Body of pancreas (tissue), 4 donors: ENCODE measurements around the gene FNTB. TPM values are rescaled to one million over a fixed set of nuclear protein-coding genes. Genes with fewer than 3 reads are reported as not detected.

Experiments used
- ATAC-seq: fragments of 150-250 bp; one replicate; pipeline ENCODE4 v1.9.1; 2016
- DNase-seq, 4 donors: peaks; one replicate each; pipeline ENCODE4 v3.0.0-alpha.2; 2019
- H3K27ac ChIP-seq, 4 donors: fragments of 200-600 bp; sonication (generic); 1 replicate in 3 of 4; 2 replicates in 1 of 4; pipeline versions ENCODE4 v1.5.1 to v1.6.1; 2016 to 2019; ENCODE audit warnings: mild to moderate bottlenecking in 1 of 4, mixed read lengths in 1 of 4, moderate library complexity in 1 of 4
- H3K27me3 ChIP-seq, 2 donors: fragments of 200-600 bp; sonication (generic); one replicate each; pipeline ENCODE4 v1.6.0; 2016; ENCODE audit warnings: mild to moderate bottlenecking in 1 of 2
- H3K36me3 ChIP-seq, 2 donors: fragments of 200-600 bp; sonication (generic); replicated peaks in 1 of 2; 2 replicates each; pipeline ENCODE4 v1.5.1; 2016; ENCODE audit warnings: low read depth in 2 of 2; ENCODE audit not compliant: insufficient read depth in 1 of 2
- H3K4me1 ChIP-seq: fragments of 200-600 bp; sonication (generic); one replicate; pipeline ENCODE4 v1.6.0; 2016
- H3K4me3 ChIP-seq, 2 donors: fragments of 200-600 bp; sonication (generic); 1 replicate in 1 of 2; 2 replicates in 1 of 2; pipeline ENCODE4 v1.5.1; 2016 to 2019
- H3K9me3 ChIP-seq, 3 donors: fragments of 200-600 bp; sonication (generic); 1 replicate in 2 of 3; 2 replicates in 1 of 3; pipeline ENCODE4 v1.5.1; 2016
- CTCF ChIP-seq, 7 experiments: fragments of 450-650 bp in 4 of 7; fragments of 200-600 bp in 3 of 7; sonication (generic) in 3 of 7; IDR thresholded peaks; one replicate each; pipeline ENCODE4 v1.5.1; 2016 to 2019; ENCODE audit warnings: antibody characterized with exemption in 7 of 7
- POLR2A ChIP-seq, 3 donors: fragments of 450-650 bp; IDR thresholded peaks; one replicate each; pipeline ENCODE4 v1.6.1; 2016; ENCODE audit warnings: antibody characterized with exemption in 3 of 3, mild to moderate bottlenecking in 2 of 3
- WGBS, 2 donors: methylation state at CpG; one replicate each; pipeline ENCODE4 v1.1.5; 2017; 5-methylcytosine and 5-hydroxymethylcytosine counted together
- intact Hi-C: fragments of 100-400 bp; cut with DNase I; formaldehyde crosslinking; loops from one replicate; pipeline ENCODE4 v1.15.1; 2023
- total RNA-seq, 2 donors: library from RNA; depleted of rRNA; stranded (reverse); fragments of >200 nt; gene quantifications; one replicate each; pipeline ENCODE4 v1.1.0, GENCODE V29; 2016

The FNTB gene
- total RNA-seq, 2 donors from 2014 or later: 6.7 to 8.6 TPM

GRCh38 chr14:64948612-64949210 lies 38.0 kb upstream of the FNTB start:
- no peaks in the 10 kb centered on the region for H3K27me3 ChIP-seq
- peaks cover 0 to 2% of the 10 kb centered on the region in 2 donors for H3K36me3 ChIP-seq
- DNase-seq: no peak
- no peak overlapping the region for H3K4me3 ChIP-seq
- ATAC-seq: no peak
- H3K27ac ChIP-seq: no peak overlapping the region
- intact Hi-C loops: no loop called here
- no peaks in the 10 kb centered on the region for H3K9me3 ChIP-seq
- peaks cover under 1% of the 10 kb centered on the region for H3K4me1 ChIP-seq
- WGBS, 2 donors: 85 to 95% methylated on average over 8 of the region's 8 CpGs
- no peak for TF ChIP-seq CTCF (IDR thresholded peaks at IDR 0.05)
- TF ChIP-seq POLR2A (IDR thresholded peaks at IDR 0.05): no peak

- WGBS, 2 donors: 96% methylated on average over 8 of the region's 8 CpGs
- TF ChIP-seq CTCF (IDR thresholded peaks at IDR 0.05): no peak
- Histone ChIP-seq H3K27ac (no peak overlapping the region), H3K36me3 (peaks cover 0 to 2% of the 10 kb centered on the region in 2 donors), H3K27me3 (no peaks in the 10 kb centered on the region), H3K4me3 (no peak overlapping the region), H3K4me1 (no peaks in the 10 kb centered on the region), H3K9me3 (no peaks in the 10 kb centered on the region)
- no peak for ATAC-seq
- intact Hi-C loops: no loop called here
- DNase-seq: no peak
Observed at GRCh38 chr14:64950889-64951288, 35.8 kb upstream of the FNTB start.

GRCh38 chr14:64951291-64951690 lies 35.4 kb upstream of the FNTB start:
- intact Hi-C loops: no loop called here
- no peaks in the 10 kb centered on the region for H3K4me1 ChIP-seq
- ATAC-seq (no peak), DNase-seq (no peak)
- H3K4me3 ChIP-seq: no peak overlapping the region
- H3K27ac ChIP-seq: no peak overlapping the region
- peaks cover 0 to 2% of the 10 kb centered on the region in 2 donors for H3K36me3 ChIP-seq
- no peak for TF ChIP-seq CTCF (IDR thresholded peaks at IDR 0.05)
- WGBS, 2 donors: 90 to 95% methylated on average over 8 of the region's 8 CpGs
- no peaks in the 10 kb centered on the region for H3K9me3 ChIP-seq
- no peaks in the 10 kb centered on the region for H3K27me3 ChIP-seq

GRCh38 chr14:64951724-64952123 lies 35.0 kb upstream of the FNTB start:
- no peak for DNase-seq
- TF ChIP-seq POLR2A (IDR thresholded peaks at IDR 0.05): no peak
- TF ChIP-seq CTCF (IDR thresholded peaks at IDR 0.05): no peak

GRCh38 chr14:64952598-64953309 lies 33.9 kb upstream of the FNTB start:
- Histone ChIP-seq H3K27me3 (no peaks in the 10 kb centered on the region), H3K9me3 (no peaks in the 10 kb centered on the region), H3K4me3 (no peak overlapping the region), H3K36me3 (peaks cover 0 to 2% of the 10 kb centered on the region in 2 donors), H3K4me1 (no peaks in the 10 kb centered on the region), H3K27ac (no peak overlapping the region)
- TF ChIP-seq POLR2A (IDR thresholded peaks at IDR 0.05) (no peak), CTCF (IDR thresholded peaks at IDR 0.05) (no peak)
- 79 to 87% methylated on average over 7 of the region's 7 CpGs for WGBS, 2 donors
- no peak for DNase-seq
- ATAC-seq: no peak
- intact Hi-C loops: no loop called here

More at GRCh38 chr14:64951724-64952123, 35.0 kb upstream of the FNTB start:
- no peaks in the 10 kb centered on the region for H3K27me3 ChIP-seq
- no peaks in the 10 kb centered on the region for H3K4me1 ChIP-seq
- H3K36me3 ChIP-seq: peaks cover 0 to 2% of the 10 kb centered on the region in 2 donors
- no peak overlapping the region for H3K27ac ChIP-seq
- no peak for ATAC-seq
- H3K4me3 ChIP-seq: no peak overlapping the region
- H3K9me3 ChIP-seq: no peaks in the 10 kb centered on the region
- intact Hi-C loops: no loop called here
